HCT116 (cell line): ENCODE results near the gene EML4. TPM values are rescaled to one million over a fixed set of nuclear protein-coding genes. Genes with fewer than 3 reads are reported as not detected.

ENCODE experiments used
- ATAC-seq: fragments of 200-7000 bp; cut with Tn5 transposase; 2 replicates; pipeline ENCODE4 v1.9.1; 2020; ENCODE audit warnings: mild to moderate bottlenecking, moderate library complexity
- BruUV-seq: library from RNA; stranded (reverse); fragments of 400-500 nt; replicated peaks from 2 replicates; lab custom pipeline; 2021; lab: Mats Ljungman, UMichigan
- CTCF ChIA-PET: fragments of 300-600 bp; sonication (Branson Sonifier 250); formaldehyde crosslinking; loops from one replicate; lab custom pipeline; 2021; ENCODE audit warnings: antibody characterized with exemption; lab: Charles Lee
- POLR2A ChIA-PET: fragments of 300-600, 350-600 bp; sonication (Branson Sonifier 250); formaldehyde crosslinking; loops from one replicate; lab custom pipeline; 2021; ENCODE audit warnings: antibody characterized with exemption; lab: Charles Lee
- RAD21 ChIA-PET, 2 experiments: fragments of 300-600 bp; sonication (Branson Sonifier 250); formaldehyde crosslinking; loops; one replicate each; lab custom pipeline; 2023; ENCODE audit warnings: low total read pairs in 2 of 2; ENCODE audit not compliant: uncharacterized antibody in 2 of 2, unreplicated experiment in 2 of 2, low non-redundant PET in 1 of 2; lab: Charles Lee
- DNase-seq: peaks from one replicate; pipeline ENCODE4 v3.0.0-alpha.2; 2010; ENCODE audit warnings: low read depth, low spot score
- H2AFZ ChIP-seq: fragments of 200-600 bp; shearing (Covaris generic), sonication (generic); 2 replicates; pipeline ENCODE4 v1.6.1; 2017; ENCODE audit warnings: low read depth, mixed run types, mixed read lengths, antibody characterized with exemption, low read length; ENCODE audit not compliant: poor library complexity, severe bottlenecking
- H3K27ac ChIP-seq: 2 replicates; pipeline ENCODE4 v1.5.1; 2012; ENCODE audit warnings: low read depth, low read length
- H3K27me3 ChIP-seq: fragments of 200-600 bp; sonication (generic); 2 replicates; pipeline ENCODE4 v1.6.1; 2016; ENCODE audit warnings: mixed run types, low read length, mixed read lengths; ENCODE audit not compliant: insufficient read depth
- H3K36me3 ChIP-seq, 2 experiments: fragments of 200-500 bp in 1 of 2; fragments of 200-600 bp in 1 of 2; sonication (Bioruptor generic) in 1 of 2; sonication (generic) in 1 of 2; 2 replicates each; pipeline versions ENCODE4 v1.5.1 to v1.6.1; 2014 to 2016; ENCODE audit warnings: low read length in 2 of 2, inconsistent platforms in 1 of 2, mixed read lengths in 1 of 2, mixed run types in 1 of 2; ENCODE audit not compliant: insufficient read depth in 2 of 2, control insufficient read depth in 1 of 2
- H3K4me1 ChIP-seq, 2 experiments: fragments of 200-600 bp in 1 of 2; sonication (generic) in 1 of 2; 2 replicates each; pipeline versions ENCODE4 v1.5.1 to v1.6.1; 2012 to 2017; ENCODE audit warnings: low read length in 2 of 2, inconsistent platforms in 1 of 2, mild to moderate bottlenecking in 1 of 2, mixed read lengths in 1 of 2, mixed run types in 1 of 2, moderate library complexity in 1 of 2; ENCODE audit not compliant: insufficient read depth in 2 of 2, control insufficient read depth in 1 of 2
- H3K4me2 ChIP-seq: fragments of 200-600 bp; sonication (generic); 2 replicates; pipeline ENCODE4 v1.6.1; 2017; ENCODE audit warnings: mixed run types, low read length, mixed read lengths
- H3K4me3 ChIP-seq, 2 experiments: fragments of 200-600 bp in 1 of 2; sonication (generic) in 1 of 2; replicated peaks in 1 of 2; 2 replicates each; pipeline ENCODE4 v1.5.1; 2011 to 2016; ENCODE audit warnings: low read length in 2 of 2, control low read depth in 1 of 2, low read depth in 1 of 2, mild to moderate bottlenecking in 1 of 2, mixed read lengths in 1 of 2, mixed run types in 1 of 2
- H3K79me2 ChIP-seq: fragments of 200-600 bp; sonication (generic); 2 replicates; pipeline ENCODE4 v1.6.1; 2017; ENCODE audit warnings: mild to moderate bottlenecking, mixed run types, low read length, moderate library complexity, mixed read lengths; ENCODE audit not compliant: insufficient read depth
- H3K9ac ChIP-seq: fragments of 200-600 bp; sonication (generic); 2 replicates; pipeline ENCODE4 v1.6.1; 2016; ENCODE audit warnings: low read length, mixed read lengths
- H3K9me2 ChIP-seq: fragments of 200-600 bp; sonication (generic), shearing (Covaris generic); 2 replicates; pipeline ENCODE4 v1.6.1; 2017; ENCODE audit warnings: mixed run types, mild to moderate bottlenecking, moderate library complexity; ENCODE audit not compliant: insufficient read depth
- H3K9me3 ChIP-seq, 2 experiments: fragments of 200-500 bp in 1 of 2; fragments of 200-600 bp in 1 of 2; sonication (Bioruptor generic) in 1 of 2; sonication (generic) in 1 of 2; 2 replicates each; pipeline ENCODE4 v1.6.1; 2014 to 2017; ENCODE audit warnings: low read length in 2 of 2, mixed read lengths in 2 of 2, inconsistent platforms in 1 of 2, low read depth in 1 of 2, mild to moderate bottlenecking in 1 of 2, mixed run types in 1 of 2, moderate library complexity in 1 of 2; ENCODE audit not compliant: control insufficient read depth in 1 of 2, insufficient read depth in 1 of 2
- H4K20me1 ChIP-seq: fragments of 200-600 bp; sonication (generic), shearing (Covaris generic); 2 replicates; pipeline ENCODE4 v1.6.1; 2017; ENCODE audit warnings: mixed run types, mild to moderate bottlenecking, moderate library complexity; ENCODE audit not compliant: insufficient read depth
- CEBPB ChIP-seq: IDR thresholded peaks from 2 replicates; pipeline ENCODE4 v1.6.1; 2012; ENCODE audit warnings: low read depth
- ELF1 ChIP-seq: IDR thresholded peaks from 2 replicates; pipeline ENCODE4 v1.6.1; 2012; ENCODE audit warnings: low read depth, borderline replicate concordance
- EZH2 ChIP-seq: fragments of 200-600 bp; sonication (generic); IDR thresholded peaks from 2 replicates; pipeline ENCODE4 v1.6.1; 2017; ENCODE audit warnings: antibody characterized with exemption, mixed run types
- EZH2phosphoT487 ChIP-seq: fragments of 200-600 bp; IDR thresholded peaks from 2 replicates; pipeline ENCODE4 v1.6.1; 2018; ENCODE audit warnings: antibody characterized with exemption, borderline replicate concordance
- MAX ChIP-seq: IDR thresholded peaks from 2 replicates; pipeline ENCODE4 v1.6.1; 2012
- POLR2A ChIP-seq: IDR thresholded peaks from 2 replicates; pipeline ENCODE4 v1.7.0; 2011; ENCODE audit warnings: borderline replicate concordance; ENCODE audit not compliant: insufficient read depth, insufficient read length; ENCODE audit errors: extremely low read depth
- POLR2AphosphoS5 ChIP-seq: IDR thresholded peaks from 2 replicates; pipeline ENCODE4 v1.6.1; 2011; ENCODE audit warnings: mild to moderate bottlenecking, low read depth, low read length, moderate library complexity
- RAD21 ChIP-seq: IDR thresholded peaks from 2 replicates; pipeline ENCODE4 v1.6.1; 2012; ENCODE audit warnings: low read depth, mild to moderate bottlenecking
- SRF ChIP-seq: IDR thresholded peaks from 2 replicates; pipeline ENCODE4 v1.6.1; 2012; ENCODE audit warnings: low read depth
- YY1 ChIP-seq: IDR thresholded peaks from 2 replicates; pipeline ENCODE4 v1.6.1; 2011; ENCODE audit warnings: low read length, low read depth, moderate library complexity, mild to moderate bottlenecking; ENCODE audit not compliant: insufficient replicate concordance; ENCODE audit errors: extremely low read depth
- ZBTB33 ChIP-seq: IDR thresholded peaks from 2 replicates; pipeline ENCODE4 v1.6.1; 2011; ENCODE audit warnings: mild to moderate bottlenecking, low read length, moderate library complexity; ENCODE audit not compliant: insufficient replicate concordance; ENCODE audit errors: extremely low read depth
- ZFX ChIP-seq: fragments of 450-650 bp; IDR thresholded peaks from 2 replicates; pipeline ENCODE4 v1.6.1; 2017
- intact Hi-C: fragments of 100-400 bp; cut with micrococcal nuclease; formaldehyde crosslinking; loops from 2 replicates; pipeline ENCODE4 v1.10.0; 2022
- total RNA-seq: library from RNA; stranded (reverse); gene quantifications from one replicate; pipeline ENCODE4 v1.2.1, GENCODE V29; 2021; ENCODE audit not compliant: unreplicated experiment
- TF ChIP-seq, protein P1 (sequence below): IDR thresholded peaks from 2 replicates; pipeline ENCODE4 v1.6.1; 2012; ENCODE audit warnings: low read depth
- TF ChIP-seq, protein P2 (sequence below): IDR thresholded peaks from 2 replicates; pipeline ENCODE4 v1.6.1; 2012

The EML4 gene
- total RNA-seq, 1 experiment from 2014 or later, result 53.5 TPM

DNA sequence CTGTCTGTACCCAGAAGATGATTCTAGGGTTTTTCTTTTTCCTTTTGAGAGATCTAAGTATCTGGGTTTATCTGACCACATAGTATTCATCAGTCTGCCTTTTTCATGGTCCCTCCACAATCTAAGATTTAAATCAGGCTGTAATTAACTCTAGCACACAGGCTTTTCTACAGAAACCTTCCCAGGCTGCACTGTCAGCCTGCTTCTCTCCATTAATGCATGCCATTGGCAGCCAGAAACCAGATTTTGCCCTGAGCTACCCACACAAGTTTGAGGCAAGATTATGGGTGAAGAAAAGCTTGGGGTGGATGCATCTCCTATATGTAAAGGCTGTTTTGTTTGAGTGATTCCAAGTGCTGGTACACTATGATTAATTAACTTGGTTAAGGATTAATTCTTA lies 45.7 kb upstream of the EML4 start (continued):
- TF ChIP-seq, protein P1, sequence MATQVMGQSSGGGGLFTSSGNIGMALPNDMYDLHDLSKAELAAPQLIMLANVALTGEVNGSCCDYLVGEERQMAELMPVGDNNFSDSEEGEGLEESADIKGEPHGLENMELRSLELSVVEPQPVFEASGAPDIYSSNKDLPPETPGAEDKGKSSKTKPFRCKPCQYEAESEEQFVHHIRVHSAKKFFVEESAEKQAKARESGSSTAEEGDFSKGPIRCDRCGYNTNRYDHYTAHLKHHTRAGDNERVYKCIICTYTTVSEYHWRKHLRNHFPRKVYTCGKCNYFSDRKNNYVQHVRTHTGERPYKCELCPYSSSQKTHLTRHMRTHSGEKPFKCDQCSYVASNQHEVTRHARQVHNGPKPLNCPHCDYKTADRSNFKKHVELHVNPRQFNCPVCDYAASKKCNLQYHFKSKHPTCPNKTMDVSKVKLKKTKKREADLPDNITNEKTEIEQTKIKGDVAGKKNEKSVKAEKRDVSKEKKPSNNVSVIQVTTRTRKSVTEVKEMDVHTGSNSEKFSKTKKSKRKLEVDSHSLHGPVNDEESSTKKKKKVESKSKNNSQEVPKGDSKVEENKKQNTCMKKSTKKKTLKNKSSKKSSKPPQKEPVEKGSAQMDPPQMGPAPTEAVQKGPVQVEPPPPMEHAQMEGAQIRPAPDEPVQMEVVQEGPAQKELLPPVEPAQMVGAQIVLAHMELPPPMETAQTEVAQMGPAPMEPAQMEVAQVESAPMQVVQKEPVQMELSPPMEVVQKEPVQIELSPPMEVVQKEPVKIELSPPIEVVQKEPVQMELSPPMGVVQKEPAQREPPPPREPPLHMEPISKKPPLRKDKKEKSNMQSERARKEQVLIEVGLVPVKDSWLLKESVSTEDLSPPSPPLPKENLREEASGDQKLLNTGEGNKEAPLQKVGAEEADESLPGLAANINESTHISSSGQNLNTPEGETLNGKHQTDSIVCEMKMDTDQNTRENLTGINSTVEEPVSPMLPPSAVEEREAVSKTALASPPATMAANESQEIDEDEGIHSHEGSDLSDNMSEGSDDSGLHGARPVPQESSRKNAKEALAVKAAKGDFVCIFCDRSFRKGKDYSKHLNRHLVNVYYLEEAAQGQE, result no peak
- TF ChIP-seq, all 23 proteins: peak for 0

- H3K27me3 ChIP-seq, result no peaks in the 10 kb centered on the region; the same call in 1 of the 2 replicates
- peak overlapping the region; percentile 22 for H2AFZ ChIP-seq
- H3K36me3 ChIP-seq, result no peaks in the 10 kb centered on the region
- peaks cover 0 to 7% of the 10 kb centered on the region in 2 experiments; a peak in 2 of 4 replicates for H3K4me1 ChIP-seq
- intact Hi-C loops, result no loop called here
- no peak overlapping the region for H3K4me2 ChIP-seq
- H3K9ac ChIP-seq, result no peak overlapping the region
- H3K4me3 ChIP-seq, result no peak overlapping the region
- DNase-seq, result no peak
- H3K79me2 ChIP-seq, result no peaks in the 10 kb centered on the region
- peaks cover 0 to 3% of the 10 kb centered on the region in 2 experiments; a peak in 1 of 4 replicates for H3K9me3 ChIP-seq
- BruUV-seq, result no TSS peak
- ChIA-PET POLR2A (no interaction called here), CTCF (no interaction called here), RAD21 (no interaction called here)
- no peaks in the 10 kb centered on the region for H4K20me1 ChIP-seq
- no peaks in the 10 kb centered on the region for H3K9me2 ChIP-seq
- ATAC-seq, result no peak
- H3K27ac ChIP-seq, result no peak overlapping the region
- TF ChIP-seq, protein P2, sequence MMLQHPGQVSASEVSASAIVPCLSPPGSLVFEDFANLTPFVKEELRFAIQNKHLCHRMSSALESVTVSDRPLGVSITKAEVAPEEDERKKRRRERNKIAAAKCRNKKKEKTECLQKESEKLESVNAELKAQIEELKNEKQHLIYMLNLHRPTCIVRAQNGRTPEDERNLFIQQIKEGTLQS, result no peak
- TF ChIP-seq MAX (no peak), EZH2phosphoT487 (no peak), POLR2AphosphoS5 (no peak), SRF (no peak), EZH2 (no peak), CEBPB (no peak), YY1 (no peak), ZBTB33 (no peak), RAD21 (no peak), ZFX (no peak), ELF1 (no peak), POLR2A (no peak)
- TF ChIP-seq, protein P1, result no peak
Observed at GRCh38 chr2:42124011-42124785, 45.0 kb upstream of the EML4 start.
